Islet precursor cell (in vitro differentiated cells): ENCODE results near the gene BMPR1B.
"Not testable (repeated sequence)": the region's sequence is repeated elsewhere in the genome, so short reads cannot be mapped to it uniquely, and the experiment has no call there.

ENCODE experiments used
- DNase-seq: peaks from one replicate; pipeline ENCODE4 v3.0.0-alpha.2; 2018

The BMPR1B gene

DNA sequence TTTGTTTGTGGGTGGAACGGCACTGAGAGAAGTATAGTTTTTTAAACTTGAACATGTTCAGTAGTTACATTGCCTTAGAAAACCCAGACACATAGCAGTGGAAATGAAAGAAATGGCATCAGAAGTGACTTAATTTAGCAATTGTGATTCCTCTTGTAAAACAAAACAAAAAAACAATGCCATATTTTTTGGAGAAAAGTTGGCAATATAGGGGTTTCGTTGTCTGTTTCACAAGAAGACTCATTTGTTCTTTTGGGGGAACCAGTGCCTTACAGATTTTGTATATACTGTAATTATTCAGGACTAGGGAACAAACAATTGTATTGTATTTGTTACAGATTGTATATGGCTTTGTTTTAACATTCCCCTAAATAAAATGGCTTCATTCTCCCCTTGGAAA lies 400.3 kb downstream of the BMPR1B start:
- DNase-seq, result no peak

DNA sequence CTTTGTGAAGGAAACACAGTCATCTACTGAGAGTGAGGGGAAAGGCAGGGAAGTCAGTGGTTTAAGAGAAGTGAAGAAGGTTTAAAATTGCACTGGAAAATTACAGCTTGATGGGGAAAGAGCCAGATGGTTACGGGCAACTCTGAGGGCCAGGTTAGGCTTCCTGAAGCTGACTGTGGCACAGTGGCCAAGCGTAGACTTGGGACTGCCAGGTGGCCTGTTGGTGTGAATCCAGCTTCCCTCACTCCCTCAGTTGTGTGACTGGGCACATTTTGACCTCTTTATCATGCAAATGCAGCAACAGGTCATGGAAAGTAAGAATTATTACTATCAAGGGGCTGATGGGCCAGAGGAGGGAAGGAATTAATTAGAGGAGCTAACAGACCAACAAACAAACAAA lies 400.9 kb downstream of the BMPR1B start:
- DNase-seq, result no peak

DNA sequence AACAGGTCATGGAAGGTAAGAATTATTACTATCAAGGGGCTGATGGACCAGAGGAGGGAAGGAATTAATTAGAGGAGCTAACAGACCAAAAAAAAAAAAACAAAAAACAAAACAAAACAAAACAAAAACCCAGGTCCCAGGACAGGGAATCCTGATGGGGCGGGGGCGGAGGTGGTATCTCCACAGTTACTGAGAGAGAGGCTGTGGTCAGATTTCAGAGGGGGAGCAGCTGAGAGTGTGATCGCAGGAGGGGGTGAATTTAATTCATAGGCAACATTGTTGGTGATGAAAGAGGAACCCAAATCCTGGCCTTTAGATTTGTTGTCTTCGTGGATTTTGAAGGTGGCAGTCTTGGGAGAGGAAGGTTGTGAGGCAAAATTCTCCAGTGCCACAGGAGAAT lies 401.6 kb downstream of the BMPR1B start:
- no peak for DNase-seq

DNA sequence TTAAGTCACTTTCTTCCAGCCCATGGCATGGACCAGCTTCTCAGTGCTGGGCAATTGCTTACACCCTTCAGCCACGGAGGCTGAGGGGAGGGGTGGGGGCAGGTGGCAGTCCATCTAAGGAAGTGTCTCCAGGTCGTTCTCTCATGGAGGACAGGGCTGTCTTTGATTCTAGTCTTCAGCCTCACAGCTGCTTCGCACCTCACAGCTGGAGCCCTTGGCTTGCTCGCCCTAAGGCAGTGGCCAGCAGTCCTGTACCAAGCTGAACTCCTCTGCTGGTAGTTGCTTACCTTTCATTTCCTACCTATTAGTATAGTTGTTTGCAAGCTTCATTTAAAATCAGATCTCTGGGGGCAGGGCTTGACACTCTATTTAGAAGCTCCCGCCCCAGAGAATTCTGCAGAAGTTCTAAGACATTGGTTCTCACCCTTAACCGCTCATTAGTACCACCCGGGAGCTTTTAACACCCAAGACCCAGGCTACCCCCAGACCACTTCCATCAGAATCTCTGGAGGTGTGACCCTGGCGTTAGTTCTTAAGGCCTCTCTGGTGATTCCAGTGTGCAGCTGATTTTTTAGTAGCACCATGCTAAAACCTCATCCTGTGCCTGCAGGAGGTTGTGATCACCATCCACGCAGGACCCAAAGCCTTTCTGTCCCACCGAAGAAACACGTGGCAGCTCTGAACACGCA lies 404.2 kb downstream of the BMPR1B start:
- no peak for DNase-seq

DNA sequence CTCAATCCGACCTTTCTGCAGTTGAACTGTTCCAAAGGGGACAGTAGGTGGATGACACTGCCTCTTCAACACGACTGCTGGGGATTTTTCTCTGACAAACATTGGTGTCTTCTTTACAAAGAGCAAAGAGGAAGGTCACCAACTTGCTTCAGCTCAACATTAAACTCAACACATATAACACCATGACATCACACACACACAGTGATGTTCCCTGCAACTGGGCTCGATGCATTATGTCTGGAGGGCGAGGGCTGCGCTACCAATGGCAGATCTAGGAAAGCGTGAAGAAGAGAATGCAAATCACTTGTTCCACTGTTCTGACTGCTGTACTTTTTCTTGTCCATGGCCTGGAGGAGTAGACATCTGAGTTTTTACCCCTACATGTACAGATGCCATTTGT lies 405.1 kb downstream of the BMPR1B start:
- DNase-seq, result no peak

GRCh38 chr4:95165926-95166524 lies 408.3 kb downstream of the BMPR1B start:
- DNase-seq, result no peak

DNA sequence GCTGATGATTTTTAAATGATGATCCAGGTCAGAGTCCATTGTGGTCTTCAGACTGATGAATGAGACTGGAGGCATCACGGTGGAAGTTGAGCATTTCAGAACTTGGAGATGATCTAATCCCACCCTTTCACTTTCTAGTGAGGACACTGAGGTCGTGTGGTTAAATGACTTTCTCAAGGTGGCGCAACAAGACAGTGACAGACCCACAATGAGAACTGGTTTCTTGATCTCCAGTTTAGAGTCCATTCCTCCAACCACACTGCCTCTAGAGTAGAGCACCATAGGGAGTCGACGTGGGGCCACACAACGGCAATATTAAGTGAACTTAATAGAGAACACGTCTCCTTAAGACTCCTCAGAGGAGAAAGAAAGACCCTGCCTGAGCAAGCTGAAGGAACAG lies 410.1 kb downstream of the BMPR1B start:
- no peak for DNase-seq

GRCh38 chr4:95170176-95170575 lies 412.4 kb downstream of the BMPR1B start:
- no peak for DNase-seq

- DNase-seq, result not testable (repeated sequence)
Measured at GRCh38 chr4:95171377-95171776, 413.6 kb downstream of the BMPR1B start.

GRCh38 chr4:95178938-95179337 lies 421.2 kb downstream of the BMPR1B start:
- DNase-seq, result no peak

DNA sequence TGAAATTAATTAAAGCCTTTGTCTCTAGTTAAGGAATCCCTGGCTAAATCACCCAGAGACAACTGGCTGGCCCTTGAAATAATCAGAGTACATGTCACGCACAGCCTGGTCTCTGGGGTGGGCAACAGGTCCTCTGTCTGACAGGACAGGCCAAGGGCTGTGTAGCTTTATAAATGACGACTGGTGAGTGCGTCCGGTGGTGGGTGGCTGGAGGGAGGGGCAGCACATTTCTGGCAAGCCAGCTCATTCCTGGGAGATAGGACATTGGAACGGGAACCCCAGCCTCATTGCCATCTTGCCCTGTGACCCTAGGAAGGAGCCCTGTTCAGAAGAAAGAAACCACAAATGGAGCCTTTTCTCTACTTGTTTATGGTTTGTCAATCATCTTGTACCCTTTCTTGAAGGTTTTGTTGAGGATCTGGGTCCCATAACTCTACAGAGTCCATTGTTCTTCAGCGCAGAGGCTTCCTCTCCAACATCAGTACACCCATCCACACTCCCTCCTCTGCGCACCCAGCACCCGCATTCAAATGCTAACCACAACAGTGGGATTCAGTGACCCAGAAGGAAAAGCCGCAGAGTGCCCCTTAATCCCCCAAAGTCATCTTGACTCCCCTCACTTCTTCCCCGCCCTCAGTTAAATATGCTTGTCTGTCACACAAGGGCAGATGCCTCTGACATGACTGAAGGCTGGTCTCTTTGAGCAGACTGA lies 422.9 kb downstream of the BMPR1B start:
- DNase-seq, result peak; percentile 59

GRCh38 chr4:95181243-95181995 lies 423.7 kb downstream of the BMPR1B start:
- DNase-seq, result peak; percentile 90

GRCh38 chr4:95181996-95182306 lies 424.2 kb downstream of the BMPR1B start:
- no peak for DNase-seq

GRCh38 chr4:95183656-95184408 lies 426.1 kb downstream of the BMPR1B start:
- no peak for DNase-seq

DNA sequence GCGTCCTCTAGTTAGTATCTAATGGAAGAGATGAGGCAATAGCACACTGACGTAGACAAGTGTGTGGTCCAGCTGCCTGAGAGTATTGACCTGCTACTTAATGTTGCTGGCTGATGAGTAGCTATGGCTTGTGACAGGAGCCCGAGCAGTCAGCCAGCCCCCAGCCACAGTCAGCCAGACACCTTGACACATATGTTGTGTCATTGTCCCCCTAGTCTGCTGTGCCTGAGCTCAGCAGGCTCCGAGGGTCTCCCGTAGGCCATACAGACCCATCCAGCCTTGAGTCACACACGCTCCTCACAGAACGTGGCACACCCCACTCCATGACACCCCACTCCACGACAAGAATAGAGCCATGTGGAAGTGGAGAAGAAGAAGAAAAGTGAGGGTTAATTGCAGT lies 428.9 kb downstream of the BMPR1B start:
- no peak for DNase-seq

- no peak for DNase-seq
Measured at GRCh38 chr4:95188701-95189370, 431.1 kb downstream of the BMPR1B start.

DNA sequence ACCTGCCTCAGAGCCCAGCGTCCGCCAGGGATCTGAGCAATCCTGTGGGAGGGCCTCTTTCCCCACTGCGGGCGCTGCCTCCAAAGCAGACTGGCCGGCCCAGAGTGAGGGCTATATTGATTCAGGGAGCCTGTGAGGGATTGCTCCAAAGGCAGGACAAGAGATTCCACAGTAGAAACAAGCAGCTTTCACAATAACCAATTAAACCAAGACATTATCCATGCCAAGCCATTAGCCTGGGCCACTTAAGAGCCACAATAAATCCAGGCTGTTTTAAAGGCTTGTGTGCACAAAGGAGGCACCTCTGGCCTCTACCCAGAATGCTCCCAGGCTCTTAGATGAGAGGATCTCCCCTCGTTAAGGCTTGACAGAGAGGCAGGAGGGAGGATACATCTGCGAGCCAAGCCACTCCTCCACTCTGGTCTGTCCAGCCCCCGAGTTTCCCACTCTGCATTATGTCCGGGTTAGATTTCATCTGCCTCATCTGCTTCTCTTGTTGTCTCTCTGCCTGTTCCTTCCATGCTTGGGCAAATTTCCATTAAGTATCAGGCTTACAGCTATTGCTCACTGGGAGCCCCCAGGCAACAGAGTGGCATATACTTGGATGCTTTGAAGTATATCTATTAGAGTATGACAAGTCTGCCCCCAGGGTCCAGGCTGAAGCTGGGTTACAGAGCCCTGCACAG lies 433.1 kb downstream of the BMPR1B start:
- peak; percentile 95 for DNase-seq

- DNase-seq, result no peak
Measured at GRCh38 chr4:95191537-95191936, 433.8 kb downstream of the BMPR1B start.

GRCh38 chr4:95193391-95194224 lies 435.9 kb downstream of the BMPR1B start:
- no peak for DNase-seq

DNA sequence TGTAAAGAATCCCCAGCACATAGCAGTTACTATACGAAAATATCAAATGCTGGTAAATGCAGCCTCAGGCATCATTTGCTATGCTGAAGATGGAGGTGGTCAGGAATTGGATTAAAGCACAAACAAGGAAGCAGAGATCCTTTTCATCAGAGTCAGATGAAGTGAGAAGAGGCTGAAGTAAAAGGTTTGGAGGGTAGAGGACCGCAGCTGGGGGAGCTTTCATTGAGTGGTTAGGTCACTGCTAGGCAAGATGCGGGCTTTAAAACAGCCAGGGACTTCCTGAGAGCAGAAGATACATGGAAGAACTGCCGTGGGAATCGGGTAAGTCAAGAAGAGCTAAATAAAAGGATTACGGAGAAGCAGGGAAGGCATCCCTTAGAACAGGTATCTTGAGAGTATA lies 439.6 kb downstream of the BMPR1B start:
- no peak for DNase-seq

DNA sequence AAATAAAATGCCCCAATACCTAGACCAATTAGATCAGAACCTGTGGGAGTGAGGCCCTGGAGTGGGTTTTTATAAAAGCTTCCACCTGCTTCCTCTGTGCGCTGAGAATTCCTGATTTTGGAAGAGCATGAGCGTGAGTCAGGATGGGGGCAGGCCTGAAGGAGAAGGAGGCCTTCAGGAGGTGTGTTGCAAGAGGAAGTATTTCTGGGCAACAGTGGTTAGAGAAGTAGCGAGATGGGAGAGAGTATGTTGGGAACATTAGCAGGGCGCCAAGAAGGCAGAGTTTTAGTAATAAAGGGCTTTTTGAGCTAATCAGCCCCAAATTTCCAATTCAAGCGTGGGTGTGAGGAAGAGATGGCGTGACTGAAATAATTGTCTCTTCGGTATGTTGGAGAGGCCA lies 441.2 kb downstream of the BMPR1B start:
- no peak for DNase-seq
